ENCODE data around the gene CACNG7. TPM values are rescaled to one million over a fixed set of nuclear protein-coding genes. Genes with fewer than 3 reads are reported as not detected.
"Not testable (repeated sequence)": the region's sequence is repeated elsewhere in the genome, so short reads cannot be mapped to it uniquely, and the experiment has no call there.

CACNG7 gene
- total RNA-seq, 2 experiments from 2014 or later = not detected

DNA sequence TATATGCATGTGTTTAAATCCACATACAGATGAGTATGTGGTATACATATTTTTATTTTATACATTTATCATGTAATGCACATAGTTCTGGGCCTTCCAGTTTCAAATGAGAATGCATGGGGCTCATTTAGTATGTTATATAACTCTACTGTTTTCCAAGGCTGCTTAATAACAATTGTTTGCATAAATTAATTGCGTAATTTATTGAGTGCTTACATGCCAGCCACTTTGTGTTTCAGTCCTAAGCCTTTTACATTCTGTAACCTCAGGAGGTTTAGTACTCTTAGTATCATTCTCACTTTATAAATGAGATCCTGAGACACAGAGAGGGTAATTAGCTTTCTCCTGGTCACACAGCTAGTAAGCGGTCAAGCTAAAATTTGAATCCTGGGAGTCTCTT, 36.9 kb downstream of the CACNG7 start:
- TF ChIP-seq, protein P1, sequence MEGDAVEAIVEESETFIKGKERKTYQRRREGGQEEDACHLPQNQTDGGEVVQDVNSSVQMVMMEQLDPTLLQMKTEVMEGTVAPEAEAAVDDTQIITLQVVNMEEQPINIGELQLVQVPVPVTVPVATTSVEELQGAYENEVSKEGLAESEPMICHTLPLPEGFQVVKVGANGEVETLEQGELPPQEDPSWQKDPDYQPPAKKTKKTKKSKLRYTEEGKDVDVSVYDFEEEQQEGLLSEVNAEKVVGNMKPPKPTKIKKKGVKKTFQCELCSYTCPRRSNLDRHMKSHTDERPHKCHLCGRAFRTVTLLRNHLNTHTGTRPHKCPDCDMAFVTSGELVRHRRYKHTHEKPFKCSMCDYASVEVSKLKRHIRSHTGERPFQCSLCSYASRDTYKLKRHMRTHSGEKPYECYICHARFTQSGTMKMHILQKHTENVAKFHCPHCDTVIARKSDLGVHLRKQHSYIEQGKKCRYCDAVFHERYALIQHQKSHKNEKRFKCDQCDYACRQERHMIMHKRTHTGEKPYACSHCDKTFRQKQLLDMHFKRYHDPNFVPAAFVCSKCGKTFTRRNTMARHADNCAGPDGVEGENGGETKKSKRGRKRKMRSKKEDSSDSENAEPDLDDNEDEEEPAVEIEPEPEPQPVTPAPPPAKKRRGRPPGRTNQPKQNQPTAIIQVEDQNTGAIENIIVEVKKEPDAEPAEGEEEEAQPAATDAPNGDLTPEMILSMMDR (conservative IDR thresholded peaks at IDR 0.05; ENCODE audit: low read length) = no peak
- no peak for TF ChIP-seq EZH2phosphoT487 (IDR thresholded peaks at IDR 0.05; ENCODE audit: borderline replicate concordance, low read depth, low read length)
- no TSS peak for BruUV-seq (replicated peaks)
- Histone ChIP-seq H3K36me3 (ENCODE audit: insufficient read depth, low read length) (no peaks in the 10 kb centered on the region), H3K27ac (ENCODE audit: low read depth, low read length, poor library complexity, severe bottlenecking) (no peak overlapping the region), H3K9me2 (ENCODE audit: insufficient read depth, low read length) (no peaks in the 10 kb centered on the region), H3K9me3 (ENCODE audit: low read length) (no peaks in the 10 kb centered on the region), H2AFZ (ENCODE audit: low read length) (no peak overlapping the region), H3K4me1 (ENCODE audit: insufficient read depth, low read length, poor library complexity, severe bottlenecking) (no peaks in the 10 kb centered on the region), H3K4me2 (ENCODE audit: low read length) (no peak overlapping the region), H3K4me3 (ENCODE audit: low read depth, low read length, poor library complexity, severe bottlenecking) (no peak overlapping the region), H3K79me2 (ENCODE audit: insufficient read depth, low read depth, low read length) (no peaks in the 10 kb centered on the region), H4K20me1 (ENCODE audit: insufficient read depth, low read length) (no peaks in the 10 kb centered on the region)
- CTCF ChIA-PET (ENCODE audit: unreplicated experiment) = no interaction called here
- intact Hi-C loops (cut with micrococcal nuclease; ENCODE audit: unreplicated experiment) = no loop called here
- POLR2A ChIA-PET = no interaction called here
- DNase-seq (ENCODE audit: low spot score) = no peak

DNA sequence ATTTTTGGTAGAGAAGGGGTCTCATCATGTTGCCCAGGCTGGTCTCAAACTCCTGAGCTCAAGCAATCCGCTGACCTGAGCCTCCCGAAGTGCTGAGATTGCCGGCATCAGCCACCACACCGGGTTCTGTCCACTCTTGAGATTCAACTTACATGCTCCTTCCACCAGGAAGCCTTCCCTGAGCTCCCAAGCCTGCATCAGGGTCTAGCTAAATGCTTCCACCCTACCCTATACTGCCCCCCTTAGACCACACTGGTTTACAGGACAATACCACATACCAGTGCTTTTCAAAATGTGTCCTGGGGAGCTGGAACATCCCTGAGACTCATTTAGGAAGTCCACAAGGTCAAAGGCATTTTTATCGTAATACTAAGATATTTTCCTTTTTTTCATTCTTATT, 38.5 kb downstream of the CACNG7 start:
- intact Hi-C loops (cut with micrococcal nuclease; ENCODE audit: unreplicated experiment) = no loop called here

DNA sequence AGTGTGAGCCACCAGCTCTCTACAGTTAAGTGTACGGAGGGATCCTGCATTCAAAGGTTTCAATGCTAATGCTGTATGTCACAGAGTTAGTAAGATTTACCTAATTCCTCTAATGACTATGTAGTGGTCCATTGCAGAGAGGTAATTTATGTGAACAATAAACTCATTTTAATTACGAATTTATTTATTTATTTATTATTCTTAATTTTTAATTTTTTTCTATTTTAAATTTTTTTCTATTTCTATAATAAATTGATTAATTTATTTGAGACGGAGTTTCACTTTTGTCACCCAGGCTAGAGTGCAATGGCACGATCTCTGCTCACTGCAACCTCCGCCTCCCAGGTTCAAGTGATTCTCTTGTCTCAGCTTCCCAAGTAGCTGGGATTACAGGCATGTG, 39.5 kb downstream of the CACNG7 start:
- H3K9me2 ChIP-seq (ENCODE audit: insufficient read depth, low read length); H3K36me3 ChIP-seq (ENCODE audit: insufficient read depth, low read length); H4K20me1 ChIP-seq (ENCODE audit: insufficient read depth, low read length); H3K79me2 ChIP-seq (ENCODE audit: insufficient read depth, low read depth, low read length); H3K4me2 ChIP-seq (ENCODE audit: low read length); CTCF ChIA-PET (ENCODE audit: unreplicated experiment); H2AFZ ChIP-seq (ENCODE audit: low read length); intact Hi-C loops (cut with micrococcal nuclease; ENCODE audit: unreplicated experiment); POLR2A ChIA-PET; BruUV-seq (replicated peaks); H3K27ac ChIP-seq (ENCODE audit: low read depth, low read length, poor library complexity, severe bottlenecking); H3K4me3 ChIP-seq (ENCODE audit: low read depth, low read length, poor library complexity, severe bottlenecking); H3K9me3 ChIP-seq (ENCODE audit: low read length); DNase-seq (ENCODE audit: low spot score); H3K4me1 ChIP-seq (ENCODE audit: insufficient read depth, low read length, poor library complexity, severe bottlenecking): not testable (repeated sequence)

More for the DNA sequence above, 38.5 kb downstream of the CACNG7 start:
- H2AFZ ChIP-seq (ENCODE audit: low read length) = no peak overlapping the region
- H3K27ac ChIP-seq (ENCODE audit: low read depth, low read length, poor library complexity, severe bottlenecking) = no peak overlapping the region
- no peaks in the 10 kb centered on the region for H3K79me2 ChIP-seq (ENCODE audit: insufficient read depth, low read depth, low read length)
- H3K36me3 ChIP-seq (ENCODE audit: insufficient read depth, low read length) = no peaks in the 10 kb centered on the region
- no peak overlapping the region for H3K4me3 ChIP-seq (ENCODE audit: low read depth, low read length, poor library complexity, severe bottlenecking)
- BruUV-seq (replicated peaks) = no TSS peak
- DNase-seq (ENCODE audit: low spot score) = peak; percentile 4
- no peaks in the 10 kb centered on the region for H3K9me2 ChIP-seq (ENCODE audit: insufficient read depth, low read length)
- H3K4me1 ChIP-seq (ENCODE audit: insufficient read depth, low read length, poor library complexity, severe bottlenecking) = no peaks in the 10 kb centered on the region
- ChIA-PET POLR2A (no interaction called here), CTCF (ENCODE audit: unreplicated experiment) (no interaction called here)
- H3K9me3 ChIP-seq (ENCODE audit: low read length) = no peaks in the 10 kb centered on the region
- TF ChIP-seq, protein P1 (conservative IDR thresholded peaks at IDR 0.05; ENCODE audit: low read length) = peak; percentile 53
- no peak for TF ChIP-seq EZH2phosphoT487 (IDR thresholded peaks at IDR 0.05; ENCODE audit: borderline replicate concordance, low read depth, low read length)
- H4K20me1 ChIP-seq (ENCODE audit: insufficient read depth, low read length) = no peaks in the 10 kb centered on the region
- no peak overlapping the region for H3K4me2 ChIP-seq (ENCODE audit: low read length)

Measured in OCI-LY7 (cell line).